SKM-1 treated with dmso at 0.1 percent for 144 hours (cell line): ENCODE results near the gene KLHL40.

Experiments
- DNase-seq: peaks from one replicate; lab custom pipeline; 2025; ENCODE audit not compliant: unreplicated experiment; lab: John Stamatoyannopoulos, UW

The KLHL40 gene

DNA sequence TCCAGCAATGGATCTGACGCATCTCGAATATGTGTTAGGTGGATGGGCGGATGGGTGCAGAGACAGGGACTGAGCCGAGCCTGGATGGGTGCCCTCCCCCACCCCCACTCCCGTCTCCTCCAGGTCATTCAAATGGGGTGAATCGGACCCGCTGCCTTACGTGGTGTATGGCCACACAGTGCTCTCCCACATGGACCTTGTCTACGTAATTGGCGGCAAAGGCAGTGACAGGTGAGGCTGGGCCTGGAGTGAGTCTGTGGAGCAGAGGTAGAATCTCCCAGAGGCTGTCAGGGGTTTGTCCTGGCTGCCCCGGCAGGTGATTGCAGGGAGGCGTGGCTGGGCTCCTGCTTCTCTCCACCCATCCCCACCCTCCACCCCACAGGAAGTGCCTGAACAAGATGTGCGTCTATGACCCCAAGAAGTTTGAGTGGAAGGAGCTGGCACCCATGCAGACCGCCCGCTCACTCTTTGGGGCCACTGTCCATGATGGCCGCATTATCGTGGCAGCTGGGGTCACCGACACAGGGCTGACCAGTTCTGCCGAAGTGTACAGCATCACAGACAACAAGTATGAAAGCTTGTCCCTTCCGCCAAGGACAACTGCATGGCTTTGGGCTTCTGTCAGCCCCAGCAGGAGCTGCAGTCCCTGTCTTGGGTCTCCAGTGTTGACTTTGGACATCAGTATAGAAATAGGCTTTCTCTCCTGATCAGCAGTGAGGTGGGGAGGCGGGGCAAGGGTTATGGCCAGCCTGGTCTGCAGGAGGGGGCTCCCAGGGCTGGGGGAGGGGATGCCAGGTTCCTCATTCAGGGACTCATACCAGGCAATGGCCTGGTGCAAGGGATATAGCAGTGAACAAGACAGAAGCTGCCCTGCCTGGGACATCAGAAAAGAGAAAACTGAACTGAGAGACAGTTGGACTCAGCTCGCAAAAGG lies 3.4 kb downstream of the KLHL40 start:
- DNase-seq = no peak

DNA sequence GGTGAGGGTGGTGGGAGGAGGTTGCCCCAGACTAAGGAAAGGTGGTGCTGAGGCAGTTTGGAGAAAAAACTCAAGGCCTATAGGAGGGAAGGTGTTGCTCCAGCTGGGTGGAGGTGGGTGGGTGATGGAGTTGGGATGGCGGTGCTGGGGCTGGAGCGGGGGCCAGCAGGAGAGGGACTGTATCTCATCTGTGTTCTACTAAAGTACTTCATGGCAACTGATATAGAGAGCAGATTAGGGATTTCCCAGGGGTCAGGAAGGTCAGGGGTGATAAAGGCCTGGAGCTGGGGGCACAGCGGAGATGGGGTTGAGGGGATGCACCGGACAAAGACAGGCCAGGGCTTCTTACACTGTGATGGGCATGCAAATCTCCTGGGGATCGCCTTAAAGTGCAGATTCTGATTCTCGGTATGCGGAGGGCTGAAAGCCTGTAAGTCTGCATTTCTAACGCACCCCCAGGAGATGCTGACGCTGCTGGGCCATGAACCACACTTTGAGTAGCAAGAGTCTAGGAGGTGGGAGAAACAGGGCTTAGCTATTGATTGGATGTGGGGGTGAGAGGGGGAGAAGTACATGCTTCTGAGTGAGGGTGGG lies 4.2 kb downstream of the KLHL40 start:
- DNase-seq = no peak

DNA sequence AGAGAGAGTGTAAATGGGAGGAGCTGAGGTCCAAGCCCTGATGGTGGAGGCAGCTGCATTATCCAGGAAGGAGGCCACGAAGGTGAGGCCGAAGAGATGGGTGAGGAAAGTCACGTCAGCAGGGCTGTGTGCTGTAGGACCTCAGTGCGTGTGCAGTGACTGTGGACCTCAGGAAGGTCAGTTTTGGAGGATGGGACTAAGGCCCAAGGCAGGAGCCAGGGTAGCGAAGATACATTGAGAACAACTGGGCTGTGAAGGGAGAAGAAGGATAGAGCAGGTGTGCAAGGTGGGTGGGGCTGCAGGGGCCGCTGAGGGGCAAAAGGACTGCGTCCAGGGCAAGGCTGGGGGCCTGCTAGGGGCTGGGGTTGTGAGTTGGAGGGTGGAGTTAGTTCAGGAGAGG lies 4.9 kb downstream of the KLHL40 start:
- no peak for DNase-seq

DNA sequence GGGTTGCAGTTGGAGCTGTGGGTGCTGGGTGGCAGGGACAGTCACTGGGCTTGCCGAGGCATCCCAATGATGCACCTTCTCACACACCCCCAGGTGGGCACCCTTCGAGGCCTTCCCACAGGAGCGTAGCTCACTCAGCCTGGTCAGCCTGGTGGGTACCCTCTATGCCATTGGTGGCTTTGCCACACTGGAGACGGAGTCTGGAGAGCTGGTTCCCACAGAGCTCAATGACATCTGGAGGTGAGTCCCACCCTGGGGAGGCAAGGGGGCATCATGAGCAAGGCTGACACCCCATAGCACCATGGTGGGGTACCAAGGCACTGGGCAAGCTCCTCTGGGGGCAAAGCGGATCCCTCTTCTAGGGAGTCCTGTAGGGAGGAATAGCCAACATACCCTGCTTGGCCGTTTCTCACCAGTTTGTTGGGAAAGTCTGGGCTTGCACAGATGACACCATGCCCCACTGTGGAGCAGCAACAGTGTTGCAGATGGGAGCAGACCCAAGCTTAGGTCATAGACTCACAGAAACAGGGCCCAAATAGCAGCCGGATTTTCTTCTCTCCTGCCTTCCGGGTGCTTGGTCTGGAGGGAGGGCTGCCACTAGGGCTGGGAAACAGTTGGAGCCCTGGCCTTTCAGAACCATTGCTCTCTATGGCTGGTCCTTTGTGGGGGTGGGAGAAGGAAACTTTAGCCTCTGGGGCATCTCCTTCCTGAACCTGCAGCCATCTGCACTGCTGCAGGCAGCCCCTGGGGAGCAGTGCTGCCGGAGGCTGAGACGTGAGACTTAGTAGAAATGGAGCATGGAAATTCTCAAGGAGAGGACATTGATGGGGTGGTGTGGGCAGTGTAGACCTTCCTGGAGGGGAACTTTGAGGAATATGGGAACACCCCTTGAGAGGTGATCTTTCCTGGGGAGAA lies 5.7 kb downstream of the KLHL40 start:
- DNase-seq = no peak

DNA sequence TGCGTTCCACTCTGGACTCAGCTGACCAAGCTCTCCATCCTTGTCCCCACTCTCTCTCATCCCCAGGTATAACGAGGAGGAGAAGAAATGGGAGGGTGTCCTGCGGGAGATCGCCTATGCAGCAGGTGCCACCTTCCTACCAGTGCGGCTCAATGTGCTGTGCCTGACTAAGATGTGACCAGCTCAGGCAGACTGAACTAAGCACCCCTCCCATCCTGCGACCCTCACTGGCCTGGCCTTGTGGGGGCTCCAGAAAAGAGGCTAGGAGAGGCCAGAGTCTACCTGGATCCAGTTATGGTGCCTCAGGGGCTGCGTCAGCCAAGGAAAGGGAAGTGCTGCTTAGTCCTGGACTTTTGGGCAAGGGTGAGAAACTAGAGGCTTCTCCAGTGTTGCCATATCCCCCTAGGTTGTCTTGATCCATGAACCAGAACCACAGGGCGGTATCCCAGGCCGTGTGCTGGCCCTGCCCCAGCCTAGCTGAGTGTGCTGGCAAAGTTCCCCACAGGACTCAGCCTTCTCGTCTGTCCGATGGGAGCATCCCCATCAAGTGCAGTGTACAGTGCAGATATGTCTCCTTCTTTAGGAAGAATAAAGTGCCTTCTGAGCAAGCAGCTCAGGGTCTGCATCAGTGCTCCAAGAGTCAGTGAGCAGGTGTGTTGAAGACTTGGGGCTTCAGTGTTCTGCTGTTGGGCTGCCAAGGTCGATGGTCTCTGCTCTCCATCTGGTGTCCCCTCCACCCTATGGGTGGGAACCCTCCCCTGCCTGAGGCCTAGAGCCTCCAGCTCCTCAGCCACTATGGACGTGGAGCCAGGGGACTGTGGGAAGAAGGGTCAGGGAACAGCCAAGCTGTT lies 6.7 kb downstream of the KLHL40 start:
- DNase-seq = no peak

DNA sequence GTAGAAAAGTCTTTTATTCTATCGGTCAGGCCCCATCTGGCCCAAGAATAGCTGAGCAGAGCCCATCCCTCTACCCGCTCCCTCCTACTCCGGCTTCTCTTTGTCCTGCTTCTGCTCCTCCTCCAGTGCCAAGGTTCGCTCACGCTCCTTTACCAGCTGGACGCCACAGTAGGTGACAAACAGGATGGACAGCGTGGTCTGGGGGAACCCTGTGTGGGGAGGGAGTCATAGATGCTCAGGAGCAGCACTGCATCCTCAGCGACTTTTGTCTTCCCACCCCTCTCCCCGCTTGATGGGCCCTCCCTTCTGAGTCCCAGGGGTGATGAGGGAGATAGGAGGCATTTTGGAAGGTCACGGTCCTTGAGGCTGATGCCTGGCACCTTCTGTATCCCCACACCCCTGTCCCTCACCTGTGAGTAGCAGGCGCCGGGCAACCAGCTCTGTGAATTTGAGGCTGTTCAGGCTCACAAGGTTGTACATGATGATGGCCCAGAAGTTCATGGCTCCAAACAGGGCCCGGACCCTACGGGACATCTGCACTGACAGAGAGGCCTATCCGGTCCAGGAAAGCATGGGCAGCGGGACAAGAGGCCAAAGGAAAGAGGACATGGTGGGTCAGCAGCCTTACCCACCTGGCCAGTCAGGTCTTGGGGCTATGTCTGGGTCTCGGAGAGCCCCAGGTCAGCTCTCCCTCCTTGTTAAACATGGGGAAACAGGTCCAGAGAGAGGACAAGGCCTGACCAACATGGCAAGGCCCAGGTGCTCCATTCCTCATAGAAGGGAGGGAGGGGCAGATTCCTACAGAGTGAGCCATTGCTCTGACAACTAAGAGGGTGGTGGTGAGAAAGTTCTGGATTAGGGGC lies 7.6 kb downstream of the KLHL40 start:
- DNase-seq = no peak

DNA sequence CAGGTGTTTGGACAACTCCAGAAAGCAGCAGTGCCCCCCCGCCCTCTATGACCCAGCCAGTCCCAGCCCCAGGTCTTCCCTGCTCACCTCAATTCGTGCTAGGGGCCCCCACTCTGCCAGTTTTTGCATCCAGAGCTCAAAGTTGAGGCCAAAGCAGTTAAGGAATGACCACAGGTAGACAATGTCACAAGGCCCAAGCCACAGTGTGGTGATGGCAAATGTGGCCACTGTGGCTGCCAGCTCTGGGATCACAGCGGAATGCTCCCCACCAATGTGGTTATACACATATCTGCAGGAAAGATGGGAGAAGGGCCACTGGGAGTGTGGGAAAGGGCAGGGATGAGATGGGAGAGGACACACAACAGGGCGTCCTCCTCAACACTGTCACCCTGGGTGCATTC lies 8.2 kb downstream of the KLHL40 start:
- no peak for DNase-seq

DNA sequence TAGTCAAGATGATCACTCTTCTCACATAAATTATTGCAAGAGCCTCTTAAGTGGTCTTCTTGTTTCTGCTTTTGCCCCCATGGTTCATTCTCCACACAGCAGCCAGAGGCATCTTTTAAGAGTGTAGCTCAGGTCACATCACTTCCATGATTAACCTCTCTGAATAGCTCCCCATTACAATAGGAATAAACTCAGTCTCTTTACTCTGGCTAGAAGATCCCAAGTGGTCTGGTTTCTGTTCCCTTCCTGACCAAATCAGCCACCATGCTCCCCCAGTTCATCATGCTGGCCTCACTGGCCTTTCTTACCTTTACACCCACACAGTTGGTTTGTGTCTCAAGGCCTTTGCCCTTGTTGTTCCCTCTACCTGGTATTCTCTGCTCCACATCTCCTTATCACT lies 9.0 kb downstream of the KLHL40 start:
- no peak for DNase-seq

DNA sequence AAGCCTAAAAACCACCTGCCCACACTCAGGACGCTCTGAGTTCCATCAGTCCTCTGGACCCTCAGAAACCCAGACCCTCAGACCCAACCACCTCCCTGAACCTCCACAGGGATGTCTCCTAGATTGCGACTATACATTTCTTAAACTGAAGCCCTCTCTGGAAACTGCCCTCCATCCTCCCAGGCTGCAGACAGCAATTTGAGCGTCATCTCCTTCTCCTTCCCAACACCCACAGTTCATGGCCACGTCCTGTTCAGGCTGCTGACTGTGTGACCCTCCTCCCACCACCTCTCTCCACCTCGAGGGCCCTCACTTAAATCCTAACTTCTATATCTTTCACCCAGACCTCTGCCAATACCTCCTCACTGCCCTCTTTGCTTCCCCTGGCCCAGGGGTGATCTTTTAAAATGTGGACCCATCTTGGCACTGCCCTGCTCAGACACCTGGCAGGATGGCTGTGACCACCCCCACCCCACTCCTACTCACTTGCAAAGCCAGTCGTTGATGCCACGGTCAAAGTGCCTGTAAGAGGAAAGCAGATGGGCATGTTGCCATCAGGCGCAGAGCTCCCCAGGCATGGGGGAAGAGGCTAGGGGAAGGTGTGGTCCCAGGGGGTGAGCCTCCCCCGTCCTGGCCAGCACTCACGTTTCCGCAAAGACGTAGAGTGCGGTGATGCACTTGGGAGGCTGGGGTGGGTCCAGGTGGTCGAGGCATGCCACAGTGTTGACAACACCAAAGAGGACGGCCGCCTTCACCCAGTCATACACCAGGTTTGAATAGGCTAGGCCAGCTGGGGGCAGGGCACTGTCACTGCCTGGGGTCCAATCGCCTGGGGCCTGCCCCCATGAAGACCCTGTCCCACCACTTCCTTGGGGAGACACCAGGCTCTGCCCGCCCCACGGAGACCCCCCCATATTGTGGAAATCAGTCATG lies 11.3 kb downstream of the KLHL40 start:
- DNase-seq = no peak

DNA sequence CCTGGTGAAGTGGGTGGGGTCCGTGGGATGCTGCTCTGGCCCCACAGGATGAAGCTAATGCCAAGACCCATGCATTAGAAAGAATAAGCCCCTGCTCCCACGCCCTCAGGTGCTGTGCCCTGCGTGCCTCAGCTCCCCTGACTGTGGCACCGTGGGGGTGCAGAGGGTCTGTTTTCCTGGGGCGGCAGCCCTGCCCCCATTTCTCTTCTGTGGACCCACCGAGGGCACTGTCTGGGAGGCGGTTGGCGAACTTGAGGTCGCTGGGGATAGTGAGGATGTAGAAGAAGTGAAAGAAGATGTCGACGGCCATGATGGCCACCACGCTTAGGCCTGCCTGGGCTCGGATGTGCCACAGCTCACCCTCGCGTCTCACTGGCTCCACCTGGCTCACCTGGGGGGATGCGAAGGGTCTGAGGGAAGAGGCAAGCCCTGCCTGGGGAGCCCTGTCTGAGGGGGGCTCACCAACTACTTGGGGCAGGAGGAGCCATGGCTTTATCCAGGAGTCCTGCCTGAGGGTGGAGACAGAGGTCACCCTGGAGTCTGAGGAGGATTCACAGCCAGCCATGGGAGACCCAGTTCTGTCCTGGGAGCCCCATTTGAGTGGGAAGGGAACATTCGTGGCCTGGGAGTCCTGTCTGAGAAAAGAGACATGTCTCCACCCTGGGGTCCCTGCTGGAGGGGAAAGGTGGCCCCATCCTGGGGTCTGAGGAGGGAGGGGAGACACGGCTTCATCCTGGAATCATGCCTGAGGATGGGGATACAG lies 12.1 kb downstream of the KLHL40 start:
- DNase-seq = no peak

DNA sequence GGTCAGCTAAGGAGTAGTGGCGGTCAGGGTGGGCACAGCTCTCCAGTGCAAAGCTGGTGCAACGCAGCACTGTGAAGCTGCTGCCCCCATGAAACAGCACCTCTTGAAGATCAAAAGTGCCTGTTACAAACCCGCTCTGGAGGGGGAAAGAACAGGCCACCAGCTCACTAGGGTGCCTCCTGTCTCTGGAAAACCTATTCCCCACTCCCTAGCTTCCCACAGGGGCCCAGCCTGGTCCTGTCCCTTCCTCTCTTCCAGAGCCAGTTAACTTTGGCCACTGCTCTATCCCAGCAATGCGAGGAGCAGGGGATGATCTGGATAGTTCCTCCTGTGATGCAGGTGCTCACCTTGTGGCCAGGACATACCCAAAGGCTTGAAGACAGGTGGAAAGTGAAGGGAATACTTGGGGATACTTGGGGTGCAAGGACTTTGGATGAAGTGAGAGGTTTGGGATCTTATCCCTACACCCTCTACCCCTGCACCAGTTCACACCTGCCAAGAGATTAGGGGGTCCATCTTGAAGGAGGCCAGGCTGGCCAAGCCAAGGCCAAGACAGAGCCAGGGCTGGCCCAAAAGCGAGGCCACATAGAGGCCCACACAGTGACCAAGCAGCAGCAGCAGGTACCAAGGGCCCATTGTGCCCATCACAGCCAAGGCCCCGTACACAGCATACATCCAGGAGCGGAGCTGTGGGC lies 13.0 kb downstream of the KLHL40 start:
- no peak for DNase-seq

DNA sequence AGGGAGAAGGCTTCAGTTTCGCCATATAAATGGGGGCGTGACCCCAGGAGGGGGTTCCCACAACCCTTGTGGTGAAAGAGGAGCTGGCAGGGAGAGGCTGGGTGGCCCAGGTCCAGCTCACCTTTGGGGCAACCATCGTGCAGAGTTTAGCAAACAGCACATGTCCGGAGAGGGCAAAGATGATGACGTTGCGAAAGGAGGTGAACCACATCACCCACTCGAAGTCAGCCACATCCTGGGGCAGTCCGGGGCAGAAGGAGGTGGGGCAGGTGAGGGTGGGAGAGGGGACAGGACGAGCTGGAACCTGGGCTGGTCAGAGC lies 13.5 kb downstream of the KLHL40 start:
- DNase-seq = no peak

DNA sequence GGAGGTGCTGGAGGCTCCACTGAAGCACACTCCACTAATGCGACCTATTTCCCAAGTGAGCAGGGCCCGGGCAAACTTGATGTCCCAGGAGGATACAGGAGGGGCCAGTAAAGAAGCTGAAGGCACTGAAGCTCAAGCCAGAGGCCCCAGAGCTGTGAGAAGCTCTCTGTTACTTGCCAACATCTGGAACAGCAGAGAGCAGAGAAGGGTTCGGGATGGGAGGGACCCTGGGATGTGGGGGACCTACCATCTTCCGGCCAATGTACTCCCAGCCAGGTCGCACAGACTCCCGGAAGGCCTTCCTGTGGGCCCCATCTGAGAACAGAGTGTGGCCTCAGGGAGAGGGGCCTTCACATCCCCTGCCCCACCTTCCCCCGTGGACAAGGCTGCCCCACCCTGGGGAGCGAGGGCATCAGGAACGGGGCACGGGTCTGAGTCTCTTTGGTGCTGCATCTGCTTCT lies 14.2 kb downstream of the KLHL40 start:
- DNase-seq = no peak

DNA sequence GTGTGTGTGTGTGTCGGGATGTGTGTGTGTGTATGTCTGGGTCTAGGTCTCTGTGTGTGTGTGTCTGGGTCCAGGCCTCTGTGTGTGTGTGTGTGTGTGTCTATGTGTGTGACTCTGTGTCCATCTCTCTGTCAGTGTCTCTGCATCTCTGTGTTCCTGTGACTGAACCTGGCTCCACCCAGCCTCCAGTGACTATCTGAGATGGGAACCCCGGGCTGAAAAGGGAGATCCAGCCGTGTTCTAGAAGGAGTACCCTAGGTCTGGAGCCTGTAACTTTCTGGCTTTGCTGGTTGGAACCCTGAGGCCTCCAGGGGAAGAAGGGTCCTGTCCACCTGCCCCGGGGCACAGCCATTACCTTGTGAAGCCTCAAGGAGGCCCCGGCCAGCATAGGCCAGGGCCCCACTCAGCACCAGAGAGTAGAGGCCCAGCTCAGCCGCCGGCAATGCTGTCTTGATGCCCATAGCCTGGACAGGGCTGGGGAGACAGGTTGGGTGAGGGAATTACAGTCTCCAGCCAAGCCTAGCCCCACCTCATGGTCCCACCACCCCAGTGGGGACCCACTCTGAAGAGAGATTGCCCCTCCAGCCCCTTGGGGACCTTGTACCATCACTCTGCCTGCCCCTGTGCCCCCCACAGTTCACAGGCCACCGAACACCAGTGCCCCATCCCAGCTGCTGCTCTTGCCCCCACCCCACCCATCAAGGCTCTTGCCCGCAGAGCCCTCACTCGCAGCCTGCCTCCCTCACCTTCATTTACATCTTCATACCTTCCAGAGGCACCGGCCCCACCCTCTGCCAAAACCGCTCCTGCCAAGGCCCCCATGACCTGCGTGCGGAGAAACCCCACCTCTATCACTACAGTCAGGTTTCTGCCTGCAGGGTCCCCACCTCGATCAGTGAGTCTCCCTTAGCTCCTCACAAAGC lies 15.3 kb downstream of the KLHL40 start:
- DNase-seq = no peak

DNA sequence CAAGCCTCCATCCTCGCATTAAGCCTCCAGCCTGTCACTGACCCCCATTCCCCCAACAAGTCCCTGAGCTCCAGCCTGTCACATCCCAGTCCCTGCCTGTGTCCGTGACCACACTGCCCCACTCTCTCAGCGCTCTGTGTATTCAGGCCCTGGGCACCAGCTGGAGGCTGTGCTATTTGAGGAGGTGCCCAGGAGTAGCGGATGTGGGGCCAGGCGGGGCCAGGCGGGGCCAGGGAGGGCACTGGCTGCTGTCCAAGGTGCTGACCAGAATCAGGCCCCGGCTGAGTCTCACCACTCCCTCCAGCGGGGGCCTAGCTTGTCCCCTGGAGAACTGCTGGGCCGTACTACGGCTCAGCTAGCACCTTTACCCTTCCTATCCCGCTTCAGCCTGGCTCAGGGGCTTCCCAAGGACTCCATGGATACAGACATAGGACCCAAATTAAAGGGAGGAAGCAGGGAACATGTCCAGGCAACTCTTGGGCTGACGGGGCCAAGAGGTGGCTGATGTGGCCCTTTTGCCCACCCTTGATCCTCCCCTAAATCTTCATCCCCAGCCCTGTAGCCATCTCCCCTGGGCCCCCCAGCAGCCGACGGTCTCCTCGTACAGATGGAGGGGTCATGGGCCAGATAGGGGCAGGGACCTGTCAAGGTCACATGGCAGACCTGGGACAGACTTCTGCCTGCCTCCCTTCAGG lies 16.2 kb downstream of the KLHL40 start:
- DNase-seq = no peak
